Measurements from ENCODE around the gene FNDC3A. TPM values are rescaled to one million over a fixed set of nuclear protein-coding genes. Genes with fewer than 3 reads are reported as not detected.

Gene FNDC3A
- total RNA-seq, 1 donor, result 50.7 TPM

- Histone ChIP-seq H3K4me2 (ENCODE audit: insufficient read depth, low read length) (peak overlapping the region; percentile 60), H3K27me3 (ENCODE audit: insufficient read depth, low read length) (peaks cover 80% of the 10 kb centered on the region)
- TF ChIP-seq CTCF (IDR thresholded peaks at IDR 0.05; ENCODE audit: extremely low read depth, low read depth, low read length), result no peak
Observed at GRCh38 chr13:49220856-49221589, 245.3 kb downstream of the FNDC3A start.

GRCh38 chr13:49221590-49221965 lies 245.9 kb downstream of the FNDC3A start:
- Histone ChIP-seq H3K4me3 (ENCODE audit: insufficient read depth, low read length) (no peak overlapping the region), H3K4me1 (ENCODE audit: insufficient read depth, low read length) (no peaks in the 10 kb centered on the region), H3K79me2 (ENCODE audit: insufficient read depth, low read length) (no peaks in the 10 kb centered on the region), H3K4me2 (ENCODE audit: insufficient read depth, low read length) (no peak overlapping the region), H3K9me3 (ENCODE audit: low read depth, low read length) (no peaks in the 10 kb centered on the region), H2AFZ (ENCODE audit: low read length) (no peak overlapping the region), H3K27me3 (ENCODE audit: insufficient read depth, low read length) (peaks cover 80% of the 10 kb centered on the region), H3K36me3 (ENCODE audit: insufficient read depth, low read length) (no peaks in the 10 kb centered on the region), H4K20me1 (ENCODE audit: insufficient read depth, low read length) (no peaks in the 10 kb centered on the region), H3K27ac (ENCODE audit: low read depth, low read length) (no peak overlapping the region)
- no peak for TF ChIP-seq CTCF (IDR thresholded peaks at IDR 0.05; ENCODE audit: extremely low read depth, low read depth, low read length)
- no peak for DNase-seq (ENCODE audit: insufficient read length, low spot score, missing footprints)

More at GRCh38 chr13:49220856-49221589, 245.3 kb downstream of the FNDC3A start:
- Histone ChIP-seq H3K4me3 (ENCODE audit: insufficient read depth, low read length) (peak overlapping the region; percentile 7), H3K79me2 (ENCODE audit: insufficient read depth, low read length) (no peaks in the 10 kb centered on the region), H3K36me3 (ENCODE audit: insufficient read depth, low read length) (no peaks in the 10 kb centered on the region), H4K20me1 (ENCODE audit: insufficient read depth, low read length) (no peaks in the 10 kb centered on the region), H3K4me1 (ENCODE audit: insufficient read depth, low read length) (no peaks in the 10 kb centered on the region), H3K9me3 (ENCODE audit: low read depth, low read length) (no peaks in the 10 kb centered on the region), H2AFZ (ENCODE audit: low read length) (no peak overlapping the region), H3K27ac (ENCODE audit: low read depth, low read length) (no peak overlapping the region)
- DNase-seq (ENCODE audit: insufficient read length, low spot score, missing footprints), result peak; percentile 90

GRCh38 chr13:49225223-49226042 lies 249.7 kb downstream of the FNDC3A start:
- TF ChIP-seq CTCF (IDR thresholded peaks at IDR 0.05; ENCODE audit: extremely low read depth, low read depth, low read length), result no peak
- no peak overlapping the region for H3K27ac ChIP-seq (ENCODE audit: low read depth, low read length)
- no peaks in the 10 kb centered on the region for H3K36me3 ChIP-seq (ENCODE audit: insufficient read depth, low read length)
- no peak overlapping the region for H3K4me3 ChIP-seq (ENCODE audit: insufficient read depth, low read length)
- no peak overlapping the region for H2AFZ ChIP-seq (ENCODE audit: low read length)
- no peaks in the 10 kb centered on the region for H3K9me3 ChIP-seq (ENCODE audit: low read depth, low read length)
- no peaks in the 10 kb centered on the region for H3K4me1 ChIP-seq (ENCODE audit: insufficient read depth, low read length)
- no peak overlapping the region for H3K4me2 ChIP-seq (ENCODE audit: insufficient read depth, low read length)
- no peaks in the 10 kb centered on the region for H4K20me1 ChIP-seq (ENCODE audit: insufficient read depth, low read length)
- peaks cover 54% of the 10 kb centered on the region for H3K27me3 ChIP-seq (ENCODE audit: insufficient read depth, low read length)
- DNase-seq (ENCODE audit: insufficient read length, low spot score, missing footprints), result no peak
- H3K79me2 ChIP-seq (ENCODE audit: insufficient read depth, low read length), result no peaks in the 10 kb centered on the region

GRCh38 chr13:49226613-49227012 lies 250.9 kb downstream of the FNDC3A start:
- no peak overlapping the region for H2AFZ ChIP-seq (ENCODE audit: low read length)
- H3K79me2 ChIP-seq (ENCODE audit: insufficient read depth, low read length), result no peaks in the 10 kb centered on the region
- no peaks in the 10 kb centered on the region for H4K20me1 ChIP-seq (ENCODE audit: insufficient read depth, low read length)
- no peaks in the 10 kb centered on the region for H3K4me1 ChIP-seq (ENCODE audit: insufficient read depth, low read length)
- no peak overlapping the region for H3K4me2 ChIP-seq (ENCODE audit: insufficient read depth, low read length)
- no peak for TF ChIP-seq CTCF (IDR thresholded peaks at IDR 0.05; ENCODE audit: extremely low read depth, low read depth, low read length)
- H3K9me3 ChIP-seq (ENCODE audit: low read depth, low read length), result no peaks in the 10 kb centered on the region
- DNase-seq (ENCODE audit: insufficient read length, low spot score, missing footprints), result no peak
- H3K27ac ChIP-seq (ENCODE audit: low read depth, low read length), result no peak overlapping the region
- no peaks in the 10 kb centered on the region for H3K36me3 ChIP-seq (ENCODE audit: insufficient read depth, low read length)
- no peak overlapping the region for H3K4me3 ChIP-seq (ENCODE audit: insufficient read depth, low read length)
- H3K27me3 ChIP-seq (ENCODE audit: insufficient read depth, low read length), result peaks cover 42% of the 10 kb centered on the region
